GM12891 (cell line): Measurements from ENCODE around the gene SUMO3.

ENCODE experiments used
- POLR2A ChIP-seq: IDR thresholded peaks from 2 replicates; pipeline ENCODE4 v1.6.1; 2011; ENCODE audit warnings: low read depth, low read length, control low read depth
- POLR2AphosphoS5 ChIP-seq: IDR thresholded peaks from 2 replicates; pipeline ENCODE4 v1.6.1; 2011; ENCODE audit warnings: low read depth, low read length, control low read depth
- TAF1 ChIP-seq: IDR thresholded peaks from 2 replicates; pipeline ENCODE4 v1.6.1; 2011; ENCODE audit warnings: low read depth, low read length, control low read depth

- no peak for TF ChIP-seq POLR2A
- no peak for TF ChIP-seq POLR2AphosphoS5
- TF ChIP-seq TAF1: no peak
Measured at GRCh38 chr21:44762221-44763049, 55.4 kb downstream of the SUMO3 start.
